ENCODE results near the gene HOXC11.

HOXC11 gene

GRCh38 chr12:53955776-53956250, 17.1 kb upstream of the HOXC11 start:
- DNase-seq (ENCODE audit: extremely low read depth, low read depth): no peak

DNA sequence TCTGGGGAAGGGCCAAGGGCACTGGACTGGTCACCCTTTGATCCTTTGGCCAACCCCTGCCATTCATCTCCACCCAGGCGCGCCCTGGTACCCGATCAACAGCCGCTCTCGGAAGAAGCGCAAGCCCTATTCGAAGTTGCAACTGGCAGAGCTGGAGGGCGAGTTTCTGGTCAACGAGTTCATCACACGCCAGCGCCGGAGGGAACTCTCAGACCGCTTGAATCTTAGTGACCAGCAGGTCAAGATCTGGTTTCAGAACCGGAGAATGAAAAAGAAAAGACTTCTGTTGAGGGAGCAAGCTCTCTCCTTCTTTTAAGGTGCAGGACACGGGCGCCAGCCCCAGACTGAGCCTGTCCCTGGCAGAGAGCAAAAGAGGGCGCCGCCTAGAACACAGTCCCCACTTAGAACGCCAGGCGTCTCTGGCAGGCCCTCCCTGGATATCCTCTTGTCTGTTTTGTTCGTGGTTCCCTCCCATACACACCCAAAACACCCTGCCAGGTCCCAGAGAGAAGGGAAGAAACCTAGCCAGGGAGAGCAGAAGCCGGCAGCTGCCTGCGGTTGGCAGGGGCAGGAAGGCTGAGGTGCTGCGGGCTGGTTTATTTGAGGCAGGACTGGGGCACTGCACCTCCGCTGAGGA, 16.6 kb upstream of the HOXC11 start:
- TF ChIP-seq, protein P1, sequence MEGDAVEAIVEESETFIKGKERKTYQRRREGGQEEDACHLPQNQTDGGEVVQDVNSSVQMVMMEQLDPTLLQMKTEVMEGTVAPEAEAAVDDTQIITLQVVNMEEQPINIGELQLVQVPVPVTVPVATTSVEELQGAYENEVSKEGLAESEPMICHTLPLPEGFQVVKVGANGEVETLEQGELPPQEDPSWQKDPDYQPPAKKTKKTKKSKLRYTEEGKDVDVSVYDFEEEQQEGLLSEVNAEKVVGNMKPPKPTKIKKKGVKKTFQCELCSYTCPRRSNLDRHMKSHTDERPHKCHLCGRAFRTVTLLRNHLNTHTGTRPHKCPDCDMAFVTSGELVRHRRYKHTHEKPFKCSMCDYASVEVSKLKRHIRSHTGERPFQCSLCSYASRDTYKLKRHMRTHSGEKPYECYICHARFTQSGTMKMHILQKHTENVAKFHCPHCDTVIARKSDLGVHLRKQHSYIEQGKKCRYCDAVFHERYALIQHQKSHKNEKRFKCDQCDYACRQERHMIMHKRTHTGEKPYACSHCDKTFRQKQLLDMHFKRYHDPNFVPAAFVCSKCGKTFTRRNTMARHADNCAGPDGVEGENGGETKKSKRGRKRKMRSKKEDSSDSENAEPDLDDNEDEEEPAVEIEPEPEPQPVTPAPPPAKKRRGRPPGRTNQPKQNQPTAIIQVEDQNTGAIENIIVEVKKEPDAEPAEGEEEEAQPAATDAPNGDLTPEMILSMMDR (IDR thresholded peaks at IDR 0.05; ENCODE audit: low read depth, low read length): no peak

More at GRCh38 chr12:53955776-53956250, 17.1 kb upstream of the HOXC11 start:
- TF ChIP-seq, protein P1 (IDR thresholded peaks at IDR 0.05; ENCODE audit: low read depth, low read length): no peak

GRCh38 chr12:53956914-53957536, 15.9 kb upstream of the HOXC11 start:
- TF ChIP-seq, protein P1 (IDR thresholded peaks at IDR 0.05; ENCODE audit: low read depth, low read length): no peak
- no peak for DNase-seq (ENCODE audit: extremely low read depth, low read depth)

More for the DNA sequence above, 16.6 kb upstream of the HOXC11 start:
- no peak for DNase-seq (ENCODE audit: extremely low read depth, low read depth)

DNA sequence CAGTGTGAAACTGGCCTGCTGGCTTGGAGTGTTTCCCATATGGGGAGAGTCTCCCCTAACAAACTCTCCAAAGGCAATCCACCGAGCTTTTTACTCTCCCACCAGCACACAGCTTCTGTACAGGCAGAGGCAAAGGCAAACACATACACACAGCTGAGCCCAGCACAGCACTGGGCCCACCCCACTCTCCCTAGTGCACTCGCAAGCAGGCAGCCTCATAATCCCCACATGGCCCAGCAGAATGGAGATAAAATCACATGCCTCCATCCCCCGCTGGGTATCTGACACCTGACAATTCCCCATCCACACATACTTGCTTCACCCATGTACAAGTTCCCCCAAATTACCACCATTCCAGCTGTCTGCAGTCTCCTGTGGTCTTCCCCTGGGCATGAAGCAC, 14.8 kb upstream of the HOXC11 start:
- DNase-seq (ENCODE audit: extremely low read depth, low read depth): no peak
- TF ChIP-seq, protein P1 (IDR thresholded peaks at IDR 0.05; ENCODE audit: low read depth, low read length): no peak

GRCh38 chr12:53959314-53959713, 13.6 kb upstream of the HOXC11 start:
- TF ChIP-seq, protein P1 (IDR thresholded peaks at IDR 0.05; ENCODE audit: low read depth, low read length): no peak
- no peak for DNase-seq (ENCODE audit: extremely low read depth, low read depth)

GRCh38 chr12:53960187-53961024, 12.5 kb upstream of the HOXC11 start:
- TF ChIP-seq, protein P1 (IDR thresholded peaks at IDR 0.05; ENCODE audit: low read depth, low read length): no peak
- no peak for DNase-seq (ENCODE audit: extremely low read depth, low read depth)
